GM19238 (cell line): ENCODE measurements around the gene EEIG2.
"Not testable (repeated sequence)": the region's sequence is repeated elsewhere in the genome, so short reads cannot be mapped to it uniquely, and the experiment has no call there.

Experiments used
- DNase-seq: peaks from one replicate; pipeline ENCODE4 v3.0.0; 2011; ENCODE audit warnings: low spot score; ENCODE audit not compliant: insufficient read length

EEIG2 gene

GRCh38 chr1:108547493-108547892, 12.4 kb upstream of the EEIG2 start:
- not testable (repeated sequence) for DNase-seq

DNA sequence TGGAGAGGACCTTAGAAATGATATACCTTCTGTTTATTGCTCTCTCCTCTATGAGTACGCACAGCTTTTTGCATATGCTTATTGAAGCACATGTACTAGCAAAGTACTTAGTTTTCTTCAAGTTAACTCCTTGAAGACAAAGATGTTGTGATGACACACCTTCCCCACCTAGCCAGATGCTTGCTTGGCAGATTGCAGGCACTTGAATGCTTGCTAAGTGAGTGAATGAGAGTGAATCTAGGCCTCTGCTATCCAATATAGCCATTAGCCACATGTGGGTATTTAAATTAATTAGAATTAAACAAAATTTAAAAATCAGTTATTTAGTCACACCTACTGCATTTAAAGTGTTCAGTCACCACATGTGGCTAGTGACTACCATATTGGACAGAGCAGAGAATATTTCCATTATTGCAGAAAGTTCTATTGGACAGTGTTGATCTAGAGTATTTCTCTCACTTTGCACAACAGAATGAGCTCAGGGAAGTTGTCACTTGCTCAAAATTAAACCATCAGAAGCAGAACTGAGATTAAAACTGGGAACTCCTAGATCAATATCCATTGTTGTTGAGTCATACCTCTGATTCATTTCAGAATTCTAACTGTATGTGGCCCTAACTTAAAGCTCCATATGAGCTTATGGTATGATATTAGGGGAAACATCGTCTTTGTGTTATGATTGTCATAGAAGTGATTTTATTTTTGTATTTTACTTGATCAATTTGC, 8.6 kb upstream of the EEIG2 start:
- no peak for DNase-seq

- DNase-seq, result no peak
Observed at GRCh38 chr1:108553905-108554304, 6.0 kb upstream of the EEIG2 start.

GRCh38 chr1:108554682-108555427, 5.0 kb upstream of the EEIG2 start:
- no peak for DNase-seq

- no peak for DNase-seq
Observed at GRCh38 chr1:108556066-108556465, 3.8 kb upstream of the EEIG2 start.

DNA sequence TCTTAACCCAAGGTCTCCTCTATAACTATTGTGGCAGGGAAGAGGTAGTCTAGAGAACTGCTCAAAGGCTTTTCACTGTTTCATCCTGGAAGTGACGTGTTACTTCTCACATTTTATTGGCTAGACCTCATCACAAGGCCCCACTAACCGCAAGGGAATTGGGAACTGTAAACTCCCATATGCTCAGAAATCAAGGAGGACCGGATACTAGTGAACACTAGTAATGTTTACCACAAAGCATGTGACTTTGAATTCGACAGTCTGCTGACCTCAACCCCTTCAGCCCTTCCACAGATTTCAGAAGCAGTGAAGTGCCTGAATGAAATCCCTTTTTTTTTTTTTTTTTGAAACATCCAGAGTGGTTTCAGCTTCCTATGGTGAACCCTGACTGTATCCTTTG, 3.4 kb upstream of the EEIG2 start:
- DNase-seq, result no peak

GRCh38 chr1:108557296-108557695, 2.6 kb upstream of the EEIG2 start:
- no peak for DNase-seq

DNA sequence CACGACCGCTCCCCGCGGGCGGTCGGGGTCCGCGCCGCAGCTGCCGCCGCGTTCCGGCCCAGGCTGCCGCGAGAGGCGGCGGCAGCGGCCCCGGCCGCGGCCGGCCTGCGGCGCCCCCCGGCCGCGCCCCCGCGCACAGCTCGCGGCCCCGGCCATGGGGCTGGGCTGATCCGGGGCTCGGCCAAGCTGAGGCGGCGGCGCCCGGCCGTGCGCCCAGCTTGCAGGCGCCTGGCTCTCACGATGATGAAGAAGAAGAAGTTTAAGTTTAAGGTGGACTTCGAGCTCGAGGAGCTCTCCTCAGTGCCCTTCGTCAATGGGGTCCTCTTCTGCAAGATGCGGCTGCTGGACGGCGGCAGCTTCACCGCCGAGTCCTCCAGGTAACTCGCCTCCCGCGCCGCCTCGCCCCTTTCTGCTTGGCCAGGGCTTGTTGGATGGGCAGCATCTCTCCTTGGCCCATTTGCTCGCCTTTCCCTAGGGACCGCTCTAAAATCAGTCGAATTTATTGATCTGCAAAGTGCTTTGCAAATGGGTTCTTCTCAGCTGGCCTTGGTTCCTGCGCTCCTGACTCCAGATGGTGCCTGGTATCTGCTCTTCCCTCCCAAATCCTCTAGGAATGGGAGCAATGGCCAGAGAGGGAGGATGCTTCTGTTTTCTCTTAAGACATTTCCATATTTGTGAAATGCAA, 431 bp downstream of the EEIG2 start:
- no peak for DNase-seq

GRCh38 chr1:108560874-108561459, 1.1 kb downstream of the EEIG2 start:
- peak; percentile 39 for DNase-seq

DNA sequence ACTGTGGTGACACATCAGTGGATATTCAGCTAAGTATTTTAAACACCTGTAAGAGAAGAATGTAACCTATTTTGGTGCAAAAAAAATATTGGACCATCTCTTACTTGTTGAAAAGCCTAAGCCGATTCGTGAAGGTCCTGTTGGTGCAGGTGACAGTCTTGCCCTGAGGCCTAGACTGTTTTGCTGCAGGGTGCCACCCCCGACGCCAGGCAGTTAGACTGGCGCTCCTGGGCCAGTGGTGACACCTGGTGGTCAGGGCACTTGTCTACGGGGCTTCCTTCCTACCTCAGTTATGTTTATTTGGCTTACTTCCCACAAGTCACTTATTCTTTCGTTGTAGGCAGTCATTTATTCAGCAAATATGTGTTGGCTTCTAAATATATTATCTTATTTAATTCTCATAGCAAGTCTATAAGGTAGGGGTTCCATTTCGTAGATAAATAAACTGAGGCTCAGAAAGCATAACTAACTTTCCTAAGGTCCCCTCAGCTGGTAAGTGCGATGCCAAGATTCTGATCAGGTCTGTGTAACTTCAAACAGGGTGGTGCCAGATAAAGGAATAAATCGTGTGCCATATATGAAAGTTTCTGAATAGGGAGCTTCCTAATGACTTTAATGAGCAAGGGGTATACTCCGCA, 1.9 kb downstream of the EEIG2 start:
- DNase-seq, result peak; percentile 63

GRCh38 chr1:108563808-108564207, 3.9 kb downstream of the EEIG2 start:
- no peak for DNase-seq

- no peak for DNase-seq
Observed at GRCh38 chr1:108565081-108565480, 5.2 kb downstream of the EEIG2 start.

DNA sequence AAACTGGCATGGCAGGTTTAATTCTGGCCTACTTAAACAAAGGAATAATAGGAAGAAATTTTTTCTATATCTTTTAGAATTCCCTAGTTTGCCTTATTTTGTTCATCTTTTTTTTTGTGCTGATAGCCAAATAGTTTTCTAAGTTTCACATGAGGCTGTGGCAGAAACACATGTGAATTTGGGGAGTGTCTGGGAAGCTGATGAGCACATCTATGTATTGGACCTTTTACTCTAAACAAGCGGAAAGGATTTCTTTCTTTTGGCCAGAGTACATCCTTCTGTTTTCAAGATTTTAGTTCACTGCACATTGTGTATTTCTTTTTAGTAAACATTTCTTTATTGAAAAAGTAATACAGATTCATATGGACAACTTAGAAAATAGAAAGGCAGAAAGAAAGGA, 5.6 kb downstream of the EEIG2 start:
- DNase-seq, result no peak

- no peak for DNase-seq
Observed at GRCh38 chr1:108568589-108568988, 8.7 kb downstream of the EEIG2 start.

GRCh38 chr1:108569097-108569728, 9.3 kb downstream of the EEIG2 start:
- no peak for DNase-seq

DNA sequence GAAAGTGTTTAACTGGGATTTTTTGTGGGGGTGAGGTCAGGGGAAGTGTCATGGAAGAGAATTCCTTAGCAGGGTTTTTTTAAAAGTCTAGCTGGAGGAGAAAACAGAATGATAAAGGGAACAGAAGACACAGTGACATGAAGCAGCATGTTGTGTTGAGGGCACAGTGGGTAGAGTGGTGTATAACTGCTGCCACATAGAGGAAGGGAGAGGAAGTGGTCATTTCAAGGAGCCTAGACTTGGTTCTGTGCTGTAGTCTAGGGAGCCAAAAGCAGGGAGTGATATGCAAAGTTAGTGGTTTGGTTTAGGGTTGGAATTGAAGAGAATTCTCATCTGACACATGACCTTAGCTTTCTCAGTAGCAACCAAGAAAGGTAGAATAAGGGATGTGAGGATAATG, 10.2 kb downstream of the EEIG2 start:
- no peak for DNase-seq

GRCh38 chr1:108570998-108571401, 11.1 kb downstream of the EEIG2 start:
- DNase-seq, result no peak

- no peak for DNase-seq
Observed at GRCh38 chr1:108572182-108572581, 12.3 kb downstream of the EEIG2 start.

GRCh38 chr1:108573183-108573582, 13.3 kb downstream of the EEIG2 start:
- DNase-seq, result no peak

DNA sequence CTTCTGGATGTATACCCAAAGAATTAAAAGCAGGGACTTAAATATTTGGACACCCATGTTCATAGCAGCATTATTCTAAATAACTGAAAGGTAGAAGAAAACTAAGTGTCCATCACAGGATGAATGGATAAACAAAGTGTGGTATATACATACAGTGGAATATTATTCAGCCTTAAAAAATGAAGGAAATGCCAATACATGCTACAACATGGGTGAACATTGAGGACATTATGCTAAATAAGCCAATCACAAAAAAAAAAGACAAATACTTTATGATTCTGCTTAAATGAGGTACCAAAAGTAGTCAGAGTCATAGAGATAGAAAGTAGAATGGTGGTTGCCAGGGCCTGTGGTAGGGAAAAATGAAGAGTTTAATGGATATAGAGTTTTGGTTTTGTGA, 14.1 kb downstream of the EEIG2 start:
- DNase-seq, result no peak

DNA sequence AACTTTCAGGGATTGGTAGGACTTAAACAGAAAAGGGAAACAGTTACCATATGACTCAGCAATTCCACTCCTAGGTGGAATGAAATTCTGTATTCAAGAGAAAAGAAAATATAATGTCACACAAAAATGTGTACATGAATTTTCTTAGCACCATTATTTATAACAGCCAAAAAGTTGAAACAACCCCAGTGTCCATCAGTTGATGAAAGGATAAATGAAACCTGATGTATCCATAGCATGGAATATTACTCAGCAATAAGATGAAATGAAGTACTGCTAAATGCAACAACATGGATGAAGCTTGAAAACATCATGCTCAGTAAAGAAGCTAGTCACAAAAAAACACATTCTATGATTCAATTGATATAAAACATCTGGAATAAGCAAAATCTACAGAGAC, 15.5 kb downstream of the EEIG2 start:
- no peak for DNase-seq
